HEK293 (cell line): ENCODE results near the gene TOR4A.

Experiments used
- EGR2 ChIP-seq: fragments of 450-650 bp; formaldehyde crosslinking; IDR thresholded peaks from 2 replicates; pipeline ENCODE4 v1.5.1; 2016; ENCODE audit warnings: low read depth, missing biosample characterization, missing genetic modification characterization
- KLF16 ChIP-seq: fragments of 450-650 bp; formaldehyde crosslinking; IDR thresholded peaks from 2 replicates; pipeline ENCODE4 v1.5.1; 2017; ENCODE audit warnings: missing biosample characterization, missing genetic modification characterization
- OVOL3 ChIP-seq: fragments of 450-650 bp; formaldehyde crosslinking; IDR thresholded peaks from 2 replicates; pipeline ENCODE4 v1.5.1; 2016; ENCODE audit warnings: missing biosample characterization, missing genetic modification characterization
- SCRT1 ChIP-seq: fragments of 450-650 bp; formaldehyde crosslinking; IDR thresholded peaks from 2 replicates; pipeline ENCODE4 v1.5.1; 2016; ENCODE audit warnings: missing biosample characterization, missing genetic modification characterization, borderline replicate concordance
- SP2 ChIP-seq: fragments of 450-650 bp; formaldehyde crosslinking; IDR thresholded peaks from 2 replicates; pipeline ENCODE4 v1.5.1; 2016; ENCODE audit warnings: missing biosample characterization, missing genetic modification characterization
- SP7 ChIP-seq: fragments of 450-650 bp; formaldehyde crosslinking; IDR thresholded peaks from 2 replicates; pipeline ENCODE4 v1.5.1; 2016; ENCODE audit warnings: missing biosample characterization, missing genetic modification characterization
- YY1 ChIP-seq: fragments of 450-650 bp; formaldehyde crosslinking; IDR thresholded peaks from 2 replicates; pipeline ENCODE4 v1.5.1; 2018; ENCODE audit warnings: missing biosample characterization, missing genetic modification characterization
- ZBTB7A ChIP-seq: fragments of 450-650 bp; formaldehyde crosslinking; IDR thresholded peaks from 2 replicates; pipeline ENCODE4 v1.5.1; 2016; ENCODE audit warnings: low read depth, missing biosample characterization, missing genetic modification characterization
- ZIC2 ChIP-seq: fragments of 450-650 bp; formaldehyde crosslinking; IDR thresholded peaks from 2 replicates; pipeline ENCODE4 v1.5.1; 2016; ENCODE audit warnings: missing biosample characterization, missing genetic modification characterization
- ZNF2 ChIP-seq: fragments of 450-650 bp; formaldehyde crosslinking; IDR thresholded peaks from 2 replicates; pipeline ENCODE4 v1.5.1; 2016; ENCODE audit warnings: missing biosample characterization, missing genetic modification characterization
- ZNF223 ChIP-seq: fragments of 450-650 bp; formaldehyde crosslinking; IDR thresholded peaks from 2 replicates; pipeline ENCODE4 v1.5.1; 2016; ENCODE audit warnings: missing biosample characterization, missing genetic modification characterization
- ZNF266 ChIP-seq: fragments of 450-650 bp; formaldehyde crosslinking; IDR thresholded peaks from 2 replicates; pipeline ENCODE4 v1.5.1; 2016; ENCODE audit warnings: missing biosample characterization, missing genetic modification characterization, low read depth
- ZNF324 ChIP-seq: fragments of 450-650 bp; formaldehyde crosslinking; IDR thresholded peaks from 2 replicates; pipeline ENCODE4 v1.5.1; 2016; ENCODE audit warnings: missing biosample characterization, missing genetic modification characterization
- ZNF600 ChIP-seq: fragments of 450-650 bp; formaldehyde crosslinking; IDR thresholded peaks from 2 replicates; pipeline ENCODE4 v1.5.1; 2016; ENCODE audit warnings: missing biosample characterization, missing genetic modification characterization
- ZNF624 ChIP-seq: fragments of 450-650 bp; formaldehyde crosslinking; IDR thresholded peaks from 2 replicates; pipeline ENCODE4 v1.5.1; 2017; ENCODE audit warnings: missing biosample characterization, missing genetic modification characterization
- ZNF660 ChIP-seq: fragments of 450-650 bp; IDR thresholded peaks from 2 replicates; pipeline ENCODE4 v1.5.1; 2018; ENCODE audit warnings: missing biosample characterization, mild to moderate bottlenecking, missing genetic modification characterization
- ZNF707 ChIP-seq: fragments of 450-650 bp; formaldehyde crosslinking; IDR thresholded peaks from 2 replicates; pipeline ENCODE4 v1.5.1; 2016; ENCODE audit warnings: missing biosample characterization, missing genetic modification characterization
- ZNF776 ChIP-seq: fragments of 450-650 bp; formaldehyde crosslinking; IDR thresholded peaks from 2 replicates; pipeline ENCODE4 v1.5.0; 2017; ENCODE audit warnings: missing biosample characterization, missing genetic modification characterization, borderline replicate concordance
- TF ChIP-seq, protein P1 (sequence below): fragments of 450-650 bp; formaldehyde crosslinking; IDR thresholded peaks from 2 replicates; pipeline ENCODE4 v1.5.1; 2016; ENCODE audit warnings: missing biosample characterization, missing genetic modification characterization, borderline replicate concordance
- TF ChIP-seq, protein P2 (sequence below): fragments of 450-650 bp; formaldehyde crosslinking; IDR thresholded peaks from 2 replicates; pipeline ENCODE4 v1.5.1; 2017; ENCODE audit warnings: missing biosample characterization, mild to moderate bottlenecking, missing genetic modification characterization, moderate library complexity
- TF ChIP-seq, protein P3 (sequence below): fragments of 450-650 bp; formaldehyde crosslinking; IDR thresholded peaks from 2 replicates; pipeline ENCODE4 v1.5.1; 2017; ENCODE audit warnings: missing biosample characterization, missing genetic modification characterization
- TF ChIP-seq, protein P4 (sequence below): fragments of 450-650 bp; formaldehyde crosslinking; IDR thresholded peaks from 2 replicates; pipeline ENCODE4 v1.5.1; 2016; ENCODE audit warnings: missing biosample characterization, missing genetic modification characterization
- TF ChIP-seq, protein P5 (sequence below): fragments of 450-650 bp; formaldehyde crosslinking; IDR thresholded peaks from 2 replicates; pipeline ENCODE4 v1.5.1; 2017; ENCODE audit warnings: missing biosample characterization, missing genetic modification characterization
- TF ChIP-seq, protein P6 (sequence below): fragments of 450-650 bp; formaldehyde crosslinking; IDR thresholded peaks from 2 replicates; pipeline ENCODE4 v1.5.1; 2016; ENCODE audit warnings: missing biosample characterization, missing genetic modification characterization

TOR4A gene

DNA sequence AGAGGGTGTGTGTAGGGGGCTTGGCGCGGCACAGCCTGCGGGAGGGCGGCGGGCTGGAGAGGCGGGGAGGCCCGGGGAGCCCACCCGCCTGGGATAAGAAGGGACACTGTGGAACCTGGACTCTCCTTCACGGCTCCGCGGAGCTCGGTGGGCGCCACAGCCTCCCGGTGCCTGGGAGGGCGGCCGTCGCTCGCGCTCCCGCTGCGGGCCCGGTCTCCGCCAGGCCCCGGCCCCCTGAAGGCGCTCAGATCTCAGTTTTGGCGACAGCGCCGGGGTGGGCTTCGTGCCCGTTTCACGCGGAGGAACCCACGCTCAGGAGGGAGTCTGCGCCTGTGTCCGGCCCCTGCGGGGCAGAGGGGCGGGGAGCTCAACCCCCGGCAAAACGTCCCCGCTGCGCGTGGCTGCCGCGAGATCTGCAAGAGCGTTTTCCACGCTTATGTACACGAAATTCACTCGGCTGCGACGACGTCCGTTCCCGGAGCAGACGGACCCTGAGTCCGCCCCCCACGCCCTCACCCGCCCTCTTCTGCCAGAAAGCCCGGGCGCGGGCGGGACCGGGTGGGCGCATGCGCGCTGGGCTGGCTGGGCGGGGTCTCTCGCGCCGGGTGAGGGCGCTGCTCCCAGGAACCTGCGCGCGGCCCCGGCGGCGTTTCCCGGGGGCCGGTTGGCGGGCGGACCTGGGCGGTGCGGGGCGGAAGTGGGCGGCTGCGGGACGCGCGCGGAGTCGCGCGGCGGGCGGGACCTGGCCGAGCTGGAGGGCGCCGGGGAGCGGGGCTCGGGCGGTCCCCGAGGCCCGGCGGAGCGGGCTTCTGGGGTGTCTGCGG lies 22.7 kb upstream of the TOR4A start, which contains the start of gene NELFB (continued):
- TF ChIP-seq SCRT1 (tag by site-specific recombination) (no peak), ZNF2 (no peak; the same call in 1 of the 2 replicates), ZIC2 (tag by site-specific recombination) (no peak), ZNF660 (tag by site-specific recombination) (peak; percentile 88; the same call in 1 of the 2 replicates), EGR2 (tag by site-specific recombination) (peak; percentile 85), ZBTB7A (tag by site-specific recombination) (peak; percentile 70; the same call in 1 of the 2 replicates), KLF16 (tag by site-specific recombination) (peak; percentile 94), YY1 (tag by site-specific recombination) (peak; percentile 9; the same call in 1 of the 2 replicates), SP7 (tag by site-specific recombination) (0 out of 2 replicates have a peak, but pooled peaks have one; percentile 23), ZNF324 (tag by site-specific recombination) (no peak), ZNF624 (tag by site-specific recombination) (no peak), ZNF223 (no peak), OVOL3 (tag by site-specific recombination) (no peak; the same call in 1 of the 2 replicates), ZNF776 (no peak), ZNF266 (tag by site-specific recombination) (no peak), SP2 (tag by site-specific recombination) (peak; percentile 78), ZNF600 (tag by site-specific recombination) (no peak), ZNF707 (no peak)
- TF ChIP-seq, protein P1, sequence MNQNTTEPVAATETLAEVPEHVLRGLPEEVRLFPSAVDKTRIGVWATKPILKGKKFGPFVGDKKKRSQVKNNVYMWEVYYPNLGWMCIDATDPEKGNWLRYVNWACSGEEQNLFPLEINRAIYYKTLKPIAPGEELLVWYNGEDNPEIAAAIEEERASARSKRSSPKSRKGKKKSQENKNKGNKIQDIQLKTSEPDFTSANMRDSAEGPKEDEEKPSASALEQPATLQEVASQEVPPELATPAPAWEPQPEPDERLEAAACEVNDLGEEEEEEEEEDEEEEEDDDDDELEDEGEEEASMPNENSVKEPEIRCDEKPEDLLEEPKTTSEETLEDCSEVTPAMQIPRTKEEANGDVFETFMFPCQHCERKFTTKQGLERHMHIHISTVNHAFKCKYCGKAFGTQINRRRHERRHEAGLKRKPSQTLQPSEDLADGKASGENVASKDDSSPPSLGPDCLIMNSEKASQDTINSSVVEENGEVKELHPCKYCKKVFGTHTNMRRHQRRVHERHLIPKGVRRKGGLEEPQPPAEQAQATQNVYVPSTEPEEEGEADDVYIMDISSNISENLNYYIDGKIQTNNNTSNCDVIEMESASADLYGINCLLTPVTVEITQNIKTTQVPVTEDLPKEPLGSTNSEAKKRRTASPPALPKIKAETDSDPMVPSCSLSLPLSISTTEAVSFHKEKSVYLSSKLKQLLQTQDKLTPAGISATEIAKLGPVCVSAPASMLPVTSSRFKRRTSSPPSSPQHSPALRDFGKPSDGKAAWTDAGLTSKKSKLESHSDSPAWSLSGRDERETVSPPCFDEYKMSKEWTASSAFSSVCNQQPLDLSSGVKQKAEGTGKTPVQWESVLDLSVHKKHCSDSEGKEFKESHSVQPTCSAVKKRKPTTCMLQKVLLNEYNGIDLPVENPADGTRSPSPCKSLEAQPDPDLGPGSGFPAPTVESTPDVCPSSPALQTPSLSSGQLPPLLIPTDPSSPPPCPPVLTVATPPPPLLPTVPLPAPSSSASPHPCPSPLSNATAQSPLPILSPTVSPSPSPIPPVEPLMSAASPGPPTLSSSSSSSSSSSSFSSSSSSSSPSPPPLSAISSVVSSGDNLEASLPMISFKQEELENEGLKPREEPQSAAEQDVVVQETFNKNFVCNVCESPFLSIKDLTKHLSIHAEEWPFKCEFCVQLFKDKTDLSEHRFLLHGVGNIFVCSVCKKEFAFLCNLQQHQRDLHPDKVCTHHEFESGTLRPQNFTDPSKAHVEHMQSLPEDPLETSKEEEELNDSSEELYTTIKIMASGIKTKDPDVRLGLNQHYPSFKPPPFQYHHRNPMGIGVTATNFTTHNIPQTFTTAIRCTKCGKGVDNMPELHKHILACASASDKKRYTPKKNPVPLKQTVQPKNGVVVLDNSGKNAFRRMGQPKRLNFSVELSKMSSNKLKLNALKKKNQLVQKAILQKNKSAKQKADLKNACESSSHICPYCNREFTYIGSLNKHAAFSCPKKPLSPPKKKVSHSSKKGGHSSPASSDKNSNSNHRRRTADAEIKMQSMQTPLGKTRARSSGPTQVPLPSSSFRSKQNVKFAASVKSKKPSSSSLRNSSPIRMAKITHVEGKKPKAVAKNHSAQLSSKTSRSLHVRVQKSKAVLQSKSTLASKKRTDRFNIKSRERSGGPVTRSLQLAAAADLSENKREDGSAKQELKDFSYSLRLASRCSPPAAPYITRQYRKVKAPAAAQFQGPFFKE (tag by site-specific recombination) = no peak
- TF ChIP-seq, protein P2, sequence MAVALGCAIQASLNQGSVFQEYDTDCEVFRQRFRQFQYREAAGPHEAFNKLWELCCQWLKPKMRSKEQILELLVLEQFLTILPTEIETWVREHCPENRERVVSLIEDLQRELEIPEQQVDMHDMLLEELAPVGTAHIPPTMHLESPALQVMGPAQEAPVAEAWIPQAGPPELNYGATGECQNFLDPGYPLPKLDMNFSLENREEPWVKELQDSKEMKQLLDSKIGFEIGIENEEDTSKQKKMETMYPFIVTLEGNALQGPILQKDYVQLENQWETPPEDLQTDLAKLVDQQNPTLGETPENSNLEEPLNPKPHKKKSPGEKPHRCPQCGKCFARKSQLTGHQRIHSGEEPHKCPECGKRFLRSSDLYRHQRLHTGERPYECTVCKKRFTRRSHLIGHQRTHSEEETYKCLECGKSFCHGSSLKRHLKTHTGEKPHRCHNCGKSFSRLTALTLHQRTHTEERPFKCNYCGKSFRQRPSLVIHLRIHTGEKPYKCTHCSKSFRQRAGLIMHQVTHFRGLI (tag by site-specific recombination) = peak; percentile 71
- TF ChIP-seq, protein P3, sequence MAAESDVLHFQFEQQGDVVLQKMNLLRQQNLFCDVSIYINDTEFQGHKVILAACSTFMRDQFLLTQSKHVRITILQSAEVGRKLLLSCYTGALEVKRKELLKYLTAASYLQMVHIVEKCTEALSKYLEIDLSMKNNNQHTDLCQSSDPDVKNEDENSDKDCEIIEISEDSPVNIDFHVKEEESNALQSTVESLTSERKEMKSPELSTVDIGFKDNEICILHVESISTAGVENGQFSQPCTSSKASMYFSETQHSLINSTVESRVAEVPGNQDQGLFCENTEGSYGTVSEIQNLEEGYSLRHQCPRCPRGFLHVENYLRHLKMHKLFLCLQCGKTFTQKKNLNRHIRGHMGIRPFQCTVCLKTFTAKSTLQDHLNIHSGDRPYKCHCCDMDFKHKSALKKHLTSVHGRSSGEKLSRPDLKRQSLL (tag by site-specific recombination) = peak; percentile 55; the same call in 1 of the 2 replicates
- TF ChIP-seq, protein P4, sequence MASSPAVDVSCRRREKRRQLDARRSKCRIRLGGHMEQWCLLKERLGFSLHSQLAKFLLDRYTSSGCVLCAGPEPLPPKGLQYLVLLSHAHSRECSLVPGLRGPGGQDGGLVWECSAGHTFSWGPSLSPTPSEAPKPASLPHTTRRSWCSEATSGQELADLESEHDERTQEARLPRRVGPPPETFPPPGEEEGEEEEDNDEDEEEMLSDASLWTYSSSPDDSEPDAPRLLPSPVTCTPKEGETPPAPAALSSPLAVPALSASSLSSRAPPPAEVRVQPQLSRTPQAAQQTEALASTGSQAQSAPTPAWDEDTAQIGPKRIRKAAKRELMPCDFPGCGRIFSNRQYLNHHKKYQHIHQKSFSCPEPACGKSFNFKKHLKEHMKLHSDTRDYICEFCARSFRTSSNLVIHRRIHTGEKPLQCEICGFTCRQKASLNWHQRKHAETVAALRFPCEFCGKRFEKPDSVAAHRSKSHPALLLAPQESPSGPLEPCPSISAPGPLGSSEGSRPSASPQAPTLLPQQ (tag by site-specific recombination) = no peak
- TF ChIP-seq, protein P5, sequence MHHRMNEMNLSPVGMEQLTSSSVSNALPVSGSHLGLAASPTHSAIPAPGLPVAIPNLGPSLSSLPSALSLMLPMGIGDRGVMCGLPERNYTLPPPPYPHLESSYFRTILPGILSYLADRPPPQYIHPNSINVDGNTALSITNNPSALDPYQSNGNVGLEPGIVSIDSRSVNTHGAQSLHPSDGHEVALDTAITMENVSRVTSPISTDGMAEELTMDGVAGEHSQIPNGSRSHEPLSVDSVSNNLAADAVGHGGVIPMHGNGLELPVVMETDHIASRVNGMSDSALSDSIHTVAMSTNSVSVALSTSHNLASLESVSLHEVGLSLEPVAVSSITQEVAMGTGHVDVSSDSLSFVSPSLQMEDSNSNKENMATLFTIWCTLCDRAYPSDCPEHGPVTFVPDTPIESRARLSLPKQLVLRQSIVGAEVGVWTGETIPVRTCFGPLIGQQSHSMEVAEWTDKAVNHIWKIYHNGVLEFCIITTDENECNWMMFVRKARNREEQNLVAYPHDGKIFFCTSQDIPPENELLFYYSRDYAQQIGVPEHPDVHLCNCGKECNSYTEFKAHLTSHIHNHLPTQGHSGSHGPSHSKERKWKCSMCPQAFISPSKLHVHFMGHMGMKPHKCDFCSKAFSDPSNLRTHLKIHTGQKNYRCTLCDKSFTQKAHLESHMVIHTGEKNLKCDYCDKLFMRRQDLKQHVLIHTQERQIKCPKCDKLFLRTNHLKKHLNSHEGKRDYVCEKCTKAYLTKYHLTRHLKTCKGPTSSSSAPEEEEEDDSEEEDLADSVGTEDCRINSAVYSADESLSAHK (tag by site-specific recombination) = peak; percentile 47; the same call in 1 of the 2 replicates
- TF ChIP-seq, protein P6, sequence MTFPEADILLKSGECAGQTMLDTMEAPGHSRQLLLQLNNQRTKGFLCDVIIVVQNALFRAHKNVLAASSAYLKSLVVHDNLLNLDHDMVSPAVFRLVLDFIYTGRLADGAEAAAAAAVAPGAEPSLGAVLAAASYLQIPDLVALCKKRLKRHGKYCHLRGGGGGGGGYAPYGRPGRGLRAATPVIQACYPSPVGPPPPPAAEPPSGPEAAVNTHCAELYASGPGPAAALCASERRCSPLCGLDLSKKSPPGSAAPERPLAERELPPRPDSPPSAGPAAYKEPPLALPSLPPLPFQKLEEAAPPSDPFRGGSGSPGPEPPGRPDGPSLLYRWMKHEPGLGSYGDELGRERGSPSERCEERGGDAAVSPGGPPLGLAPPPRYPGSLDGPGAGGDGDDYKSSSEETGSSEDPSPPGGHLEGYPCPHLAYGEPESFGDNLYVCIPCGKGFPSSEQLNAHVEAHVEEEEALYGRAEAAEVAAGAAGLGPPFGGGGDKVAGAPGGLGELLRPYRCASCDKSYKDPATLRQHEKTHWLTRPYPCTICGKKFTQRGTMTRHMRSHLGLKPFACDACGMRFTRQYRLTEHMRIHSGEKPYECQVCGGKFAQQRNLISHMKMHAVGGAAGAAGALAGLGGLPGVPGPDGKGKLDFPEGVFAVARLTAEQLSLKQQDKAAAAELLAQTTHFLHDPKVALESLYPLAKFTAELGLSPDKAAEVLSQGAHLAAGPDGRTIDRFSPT (tag by site-specific recombination) = no peak; the same call in 1 of the 2 replicates
